Activated CD4-positive, alpha-beta T cell treated with anti-CD3 and anti-CD28 coated beads, Interleukin-2, amount 10 ng/mL, durations not matched to agents 24 days and 14 days (primary cell): ENCODE measurements around the gene BATF3. TPM values are rescaled to one million over a fixed set of nuclear protein-coding genes. Genes with fewer than 3 reads are reported as not detected.
A peak's percentile ranks its signal among the peaks of the same experiment; 100 is the strongest.
"Not testable (repeated sequence)": the region's sequence is repeated elsewhere in the genome, so short reads cannot be mapped to it uniquely, and the experiment has no call there.

Source experiments
- DNase-seq: peaks from one replicate; pipeline ENCODE4 v3.0.0; 2022
- H3K27ac Mint-ChIP-seq: one replicate; pipeline ENCODE4 v1.8.0; 2022; ENCODE audit warnings: mild to moderate bottlenecking, mixed read lengths
- H3K27me3 Mint-ChIP-seq: one replicate; pipeline ENCODE4 v1.8.0; 2022; ENCODE audit warnings: mixed read lengths
- H3K36me3 Mint-ChIP-seq: one replicate; pipeline ENCODE4 v1.8.0; 2022; ENCODE audit warnings: low read depth, mild to moderate bottlenecking, mixed read lengths
- H3K4me1 Mint-ChIP-seq: one replicate; pipeline ENCODE4 v1.8.0; 2021; ENCODE audit warnings: mixed read lengths
- H3K4me3 Mint-ChIP-seq: one replicate; pipeline ENCODE4 v1.8.0; 2022; ENCODE audit warnings: mild to moderate bottlenecking, moderate library complexity, mixed read lengths
- H3K9me3 Mint-ChIP-seq: one replicate; pipeline ENCODE4 v1.8.0; 2021; ENCODE audit warnings: mixed read lengths
- intact Hi-C: fragments of 100-400 bp; cut with micrococcal nuclease; formaldehyde crosslinking; loops from one replicate; pipeline ENCODE4 v1.15.1; 2023
- total RNA-seq: library from RNA; stranded (reverse); gene quantifications from 2 replicates; pipeline ENCODE4 v1.2.3, GENCODE V29; 2022

BATF3 gene
- total RNA-seq, 1 donor from 2014 or later, result 100.0 TPM

- Mint-ChIP-seq H3K9me3 (peaks cover 11% of the 10 kb centered on the region), H3K4me1 (peaks cover 33% of the 10 kb centered on the region), H3K27ac (no peak overlapping the region), H3K27me3 (peaks cover 14% of the 10 kb centered on the region), H3K4me3 (no peak overlapping the region), H3K36me3 (peaks cover 13% of the 10 kb centered on the region)
- intact Hi-C loops, result loop anchor here (2.0 kb wide), 1 partner anchor 33 kb away; no protein-coding TSS in a partner anchor
- DNase-seq, result peak; percentile 10
These were observed 20.0 kb upstream of the BATF3 start for GRCh38 chr1:212719633-212720032.

GRCh38 chr1:212718499-212718898, 18.9 kb upstream of the BATF3 start:
- intact Hi-C loops, result no loop called here

GRCh38 chr1:212716161-212716560, 16.5 kb upstream of the BATF3 start:
- no peak overlapping the region for H3K4me3 Mint-ChIP-seq
- intact Hi-C loops, result no loop called here
- no peak for DNase-seq
- peaks cover 2% of the 10 kb centered on the region for H3K36me3 Mint-ChIP-seq
- H3K4me1 Mint-ChIP-seq, result peaks cover 27% of the 10 kb centered on the region
- H3K9me3 Mint-ChIP-seq, result peaks cover 8% of the 10 kb centered on the region
- peaks cover 14% of the 10 kb centered on the region for H3K27me3 Mint-ChIP-seq
- no peak overlapping the region for H3K27ac Mint-ChIP-seq

More at GRCh38 chr1:212718499-212718898, 18.9 kb upstream of the BATF3 start:
- DNase-seq, result peak; percentile 20
- peaks cover 33% of the 10 kb centered on the region for H3K4me1 Mint-ChIP-seq
- no peak overlapping the region for H3K4me3 Mint-ChIP-seq
- peaks cover 8% of the 10 kb centered on the region for H3K9me3 Mint-ChIP-seq
- H3K27ac Mint-ChIP-seq, result no peak overlapping the region
- H3K27me3 Mint-ChIP-seq, result peaks cover 14% of the 10 kb centered on the region
- peaks cover 6% of the 10 kb centered on the region for H3K36me3 Mint-ChIP-seq

- H3K36me3 Mint-ChIP-seq, result peaks cover 2% of the 10 kb centered on the region
- peaks cover 8% of the 10 kb centered on the region for H3K9me3 Mint-ChIP-seq
- no peak overlapping the region for H3K4me3 Mint-ChIP-seq
- intact Hi-C loops, result loop anchor here (2.0 kb wide), 3 partner anchors 35 to 55 kb away; no protein-coding TSS in a partner anchor
- H3K27ac Mint-ChIP-seq, result peak overlapping the region; percentile 56
- peaks cover 15% of the 10 kb centered on the region for H3K27me3 Mint-ChIP-seq
- peaks cover 29% of the 10 kb centered on the region for H3K4me1 Mint-ChIP-seq
- DNase-seq, result no peak
These were observed 14.0 kb upstream of the BATF3 start for GRCh38 chr1:212713465-212714136.

GRCh38 chr1:212712451-212713303, 13.0 kb upstream of the BATF3 start:
- H3K36me3 Mint-ChIP-seq, result no peaks in the 10 kb centered on the region
- peaks cover 3% of the 10 kb centered on the region for H3K9me3 Mint-ChIP-seq
- H3K27me3 Mint-ChIP-seq, result peaks cover 9% of the 10 kb centered on the region
- no peak overlapping the region for H3K4me3 Mint-ChIP-seq
- peaks cover 26% of the 10 kb centered on the region for H3K4me1 Mint-ChIP-seq
- intact Hi-C loops, result loop anchor here (1.0 to 2.0 kb wide), 5 partner anchors 9 to 56 kb away; no protein-coding TSS in a partner anchor
- no peak for DNase-seq
- H3K27ac Mint-ChIP-seq, result peak overlapping the region; percentile 56

GRCh38 chr1:212711974-212712373, 12.3 kb upstream of the BATF3 start:
- H3K4me3 Mint-ChIP-seq, result not testable (repeated sequence)
- H3K4me1 Mint-ChIP-seq, result peaks cover 24% of the 10 kb centered on the region
- intact Hi-C loops, result loop anchor here (1.0 to 2.0 kb wide), 5 partner anchors 9 to 57 kb away; no protein-coding TSS in a partner anchor

GRCh38 chr1:212710566-212710965, 10.9 kb upstream of the BATF3 start:
- Mint-ChIP-seq H3K9me3 (no peaks in the 10 kb centered on the region), H3K4me1 (peaks cover 22% of the 10 kb centered on the region), H3K27me3 (peaks cover 1% of the 10 kb centered on the region), H3K4me3 (no peak overlapping the region), H3K36me3 (no peaks in the 10 kb centered on the region), H3K27ac (no peak overlapping the region)
- intact Hi-C loops, result no loop called here
- no peak for DNase-seq

More at GRCh38 chr1:212711974-212712373, 12.3 kb upstream of the BATF3 start:
- not testable (repeated sequence) for H3K9me3 Mint-ChIP-seq, H3K27me3 Mint-ChIP-seq, DNase-seq, H3K36me3 Mint-ChIP-seq
- peak overlapping the region; percentile 48 for H3K27ac Mint-ChIP-seq

- Mint-ChIP-seq H3K4me3 (no peak overlapping the region), H3K27ac (no peak overlapping the region), H3K27me3 (peaks cover 12% of the 10 kb centered on the region), H3K4me1 (peaks cover 33% of the 10 kb centered on the region), H3K36me3 (no peaks in the 10 kb centered on the region), H3K9me3 (no peaks in the 10 kb centered on the region)
- intact Hi-C loops, result loop anchor here (5.0 kb wide), 1 partner anchor 97 kb away; the partner anchor contains the start of gene ATF3
- DNase-seq, result no peak
These were observed 4.4 kb upstream of the BATF3 start for GRCh38 chr1:212703991-212704564.

GRCh38 chr1:212702672-212703071, 3.0 kb upstream of the BATF3 start:
- H3K27me3 Mint-ChIP-seq, result peaks cover 12% of the 10 kb centered on the region
- intact Hi-C loops, result loop anchor here (5.0 kb wide), 1 partner anchor 95 kb away; the partner anchor contains the start of gene ATF3
- peak overlapping the region; percentile 11 for H3K4me3 Mint-ChIP-seq
- no peak overlapping the region for H3K27ac Mint-ChIP-seq
- H3K36me3 Mint-ChIP-seq, result peaks cover 2% of the 10 kb centered on the region
- no peak for DNase-seq
- no peaks in the 10 kb centered on the region for H3K9me3 Mint-ChIP-seq
- peaks cover 43% of the 10 kb centered on the region for H3K4me1 Mint-ChIP-seq

GRCh38 chr1:212701910-212702309, 2.3 kb upstream of the BATF3 start:
- H3K27me3 Mint-ChIP-seq, result peaks cover 12% of the 10 kb centered on the region
- peak overlapping the region; percentile 13 for H3K27ac Mint-ChIP-seq

GRCh38 chr1:212700892-212701819, 1.5 kb upstream of the BATF3 start:
- intact Hi-C loops, result loop anchor here (1.0 to 5.0 kb wide), 5 partner anchors 11 to 224 kb away; partner anchors contain the start of gene ATF3
- Mint-ChIP-seq H3K27me3 (peaks cover 15% of the 10 kb centered on the region), H3K4me3 (peak overlapping the region; percentile 86), H3K27ac (peak overlapping the region; percentile 84), H3K9me3 (no peaks in the 10 kb centered on the region), H3K36me3 (peaks cover 15% of the 10 kb centered on the region), H3K4me1 (peaks cover 54% of the 10 kb centered on the region)
- peak; percentile 72 for DNase-seq

More at GRCh38 chr1:212701910-212702309, 2.3 kb upstream of the BATF3 start:
- Mint-ChIP-seq H3K4me1 (peaks cover 49% of the 10 kb centered on the region), H3K4me3 (peak overlapping the region; percentile 86), H3K36me3 (peaks cover 9% of the 10 kb centered on the region), H3K9me3 (no peaks in the 10 kb centered on the region)
- DNase-seq, result no peak
- intact Hi-C loops, result loop anchor here (1.0 to 5.0 kb wide), 4 partner anchors 10 to 225 kb away; partner anchors contain the start of gene ATF3

- peaks cover 56% of the 10 kb centered on the region for H3K4me1 Mint-ChIP-seq
- intact Hi-C loops, result loop anchor here (1.0 to 5.0 kb wide), 4 partner anchors 21 to 224 kb away; partner anchors contain the start of gene ATF3
These were observed 717 bp upstream of the BATF3 start for GRCh38 chr1:212700223-212700891.

More at GRCh38 chr1:212700223-212700891, 717 bp upstream of the BATF3 start:
- H3K27me3 Mint-ChIP-seq, result peaks cover 15% of the 10 kb centered on the region
- peak overlapping the region; percentile 84 for H3K27ac Mint-ChIP-seq
- H3K9me3 Mint-ChIP-seq, result no peaks in the 10 kb centered on the region
- peak overlapping the region; percentile 86 for H3K4me3 Mint-ChIP-seq
- DNase-seq, result peak; percentile 84
- H3K36me3 Mint-ChIP-seq, result peaks cover 23% of the 10 kb centered on the region
